Right lobe of liver (tissue), 6 donors: ENCODE results near the gene DHRS4. TPM values are rescaled to one million over a fixed set of nuclear protein-coding genes. Genes with fewer than 3 reads are reported as not detected.
A peak's percentile ranks its signal among the peaks of the same experiment; 100 is the strongest.

ENCODE experiments used
- ATAC-seq, 4 donors: fragments of 200-7000 bp; cut with Tn5 transposase; one replicate each; pipeline ENCODE4 v1.9.1; 2020; ENCODE audit warnings: mild to moderate bottlenecking in 4 of 4, moderate library complexity in 4 of 4
- DNase-seq, 3 donors: peaks; one replicate each; pipeline ENCODE4 v3.0.0-alpha.2; 2020
- H3K27ac ChIP-seq, 3 donors: fragments of 200-600 bp; one replicate each; pipeline ENCODE4 v1.8.0; 2022
- H3K27me3 ChIP-seq, 2 donors: fragments of 200-600 bp; one replicate each; pipeline ENCODE4 v1.8.0; 2022
- H3K36me3 ChIP-seq, 4 donors: fragments of 200-600 bp; sonication (generic) in 1 of 4; one replicate each; pipeline versions ENCODE4 v1.5.1 to v1.8.0; 2017 to 2022; ENCODE audit warnings: control low read depth in 1 of 4
- H3K4me1 ChIP-seq, 4 donors: fragments of 200-600 bp; sonication (generic) in 1 of 4; one replicate each; pipeline versions ENCODE4 v1.5.1 to v1.8.0; 2017 to 2022; ENCODE audit warnings: control low read depth in 1 of 4
- H3K4me3 ChIP-seq, 3 donors: fragments of 200-600 bp; one replicate each; pipeline ENCODE4 v1.8.0; 2022
- H3K9me3 ChIP-seq, 4 donors: fragments of 200-600 bp; sonication (generic) in 1 of 4; one replicate each; pipeline versions ENCODE4 v1.5.1 to v1.8.0; 2017 to 2022; ENCODE audit warnings: control low read depth in 1 of 4
- CTCF ChIP-seq, 4 donors: fragments of 200-600 bp in 3 of 4; fragments of 450-650 bp in 1 of 4; IDR thresholded peaks; one replicate each; pipeline versions ENCODE4 v1.5.1 to v1.8.0; 2016 to 2022; ENCODE audit warnings: antibody characterized with exemption in 4 of 4, mild to moderate bottlenecking in 2 of 4
- POLR2A ChIP-seq: fragments of 450-650 bp; IDR thresholded peaks from one replicate; pipeline ENCODE4 v1.6.1; 2017; ENCODE audit warnings: antibody characterized with exemption, mild to moderate bottlenecking
- WGBS: methylation state at CpG from one replicate; pipeline ENCODE4 v1.1.6; 2018; ENCODE audit warnings: low coverage, low lambda C conversion rate; ENCODE audit not compliant: insufficient coverage; ENCODE audit errors: missing lambda C conversion rate; 5-methylcytosine and 5-hydroxymethylcytosine counted together
- intact Hi-C, 2 donors: fragments of 100-400 bp; cut with DNase I; formaldehyde crosslinking; loops; one replicate each; pipeline versions ENCODE4 v1.11.2 to v1.14.1; 2022
- total RNA-seq, 6 experiments: library from RNA; depleted of rRNA in 2 of 6; stranded (reverse); fragments of >200 nt in 2 of 6; fragmentation: NEBNext Ultra II Directional in 3 of 6; extraction: Animal tissue kit (Norgen Biotek cat#: 25700) in 3 of 6; gene quantifications; one replicate each; pipeline versions ENCODE4 v1.1.0 to v1.2.4, GENCODE V29; 2016 to 2023
- donor health status: DM: no; HTN: yes; CAD: no.
- donor health status: DM: no; HTN: no; CAD: no.
- donor health status: DM: no; HTN: no; CAD: no.
- donor health status: DM: no; HTN: yes; CAD: no.
- donor health status: DM: no; HTN: yes; CAD: no.

Gene DHRS4
- total RNA-seq, 6 experiments from 2014 or later = 30.5 to 82.5 (median 45.1) TPM

- TF ChIP-seq POLR2A (no peak), CTCF (IDR thresholded peaks at IDR 0.05) (no peak)
- peaks cover 0 to 7% (median 0%) of the 10 kb centered on the region in 4 donors for H3K36me3 ChIP-seq
- no peak overlapping the region for H3K4me3 ChIP-seq
- whole genome bisulfite sequencing = 39% methylated on average over 7 of the region's 7 CpGs
- intact Hi-C loops = no loop called here
- DNase-seq = peak; percentile 53 to 88 (median 83)
- H3K4me1 ChIP-seq = peaks cover 0 to 60% (median 25%) of the 10 kb centered on the region in 4 donors
- H3K27me3 ChIP-seq = no peaks in the 10 kb centered on the region
- H3K9me3 ChIP-seq = no peaks in the 10 kb centered on the region
- ATAC-seq = peak; percentile 85 to 97 (median 94)
- peak overlapping the region in 2 of 3 donors; percentile 65 to 68 for H3K27ac ChIP-seq
Measured at GRCh38 chr14:23936084-23936829, 17.3 kb upstream of the DHRS4 start.

- H3K27me3 ChIP-seq = no peaks in the 10 kb centered on the region
- 46% methylated on average over 2 of the region's 2 CpGs for WGBS
- DNase-seq = no peak
- peak in 1 of 4 donors; percentile 58 for ATAC-seq
- H3K4me3 ChIP-seq = no peak overlapping the region
- peak overlapping the region in 2 of 3 donors; percentile 65 to 68 for H3K27ac ChIP-seq
- peaks cover 0 to 7% (median 0%) of the 10 kb centered on the region in 4 donors for H3K36me3 ChIP-seq
- peaks cover 0 to 54% (median 25%) of the 10 kb centered on the region in 4 donors for H3K4me1 ChIP-seq
- no peak for TF ChIP-seq POLR2A
- TF ChIP-seq CTCF (IDR thresholded peaks at IDR 0.05) = no peak
- H3K9me3 ChIP-seq = no peaks in the 10 kb centered on the region
- intact Hi-C loops = no loop called here
Measured at GRCh38 chr14:23937203-23937602, 16.4 kb upstream of the DHRS4 start.

- TF ChIP-seq CTCF (IDR thresholded peaks at IDR 0.05) = no peak
- no peak for TF ChIP-seq POLR2A
- Histone ChIP-seq H3K9me3 (no peaks in the 10 kb centered on the region), H3K27me3 (no peaks in the 10 kb centered on the region), H3K4me1 (peaks cover 0 to 59% (median 25%) of the 10 kb centered on the region in 4 donors), H3K36me3 (peaks cover 0 to 7% (median 0%) of the 10 kb centered on the region in 4 donors), H3K4me3 (no peak overlapping the region), H3K27ac (no peak overlapping the region)
- 39% methylated on average over 1 of the region's 1 CpG for WGBS
- DNase-seq (no peak), ATAC-seq (no peak)
- intact Hi-C loops = no loop called here
Measured at GRCh38 chr14:23938823-23939222, 14.7 kb upstream of the DHRS4 start.

GRCh38 chr14:23939607-23940326 is 13.8 kb upstream of the DHRS4 start:
- intact Hi-C loops = no loop called here
- no peaks in the 10 kb centered on the region for H3K27me3 ChIP-seq
- 29% methylated on average over 3 of the region's 3 CpGs for WGBS
- H3K9me3 ChIP-seq = no peaks in the 10 kb centered on the region
- H3K4me3 ChIP-seq = no peak overlapping the region
- H3K36me3 ChIP-seq = peaks cover 0 to 7% (median 0%) of the 10 kb centered on the region in 4 donors
- peaks cover 0 to 62% (median 22%) of the 10 kb centered on the region in 4 donors for H3K4me1 ChIP-seq
- ATAC-seq (no peak), DNase-seq (no peak)
- H3K27ac ChIP-seq = peak overlapping the region in 1 of 3 donors; percentile 42
- TF ChIP-seq CTCF (IDR thresholded peaks at IDR 0.05) (no peak), POLR2A (no peak)
